ENCODE data around the gene SLC66A3. TPM values are rescaled to one million over a fixed set of nuclear protein-coding genes. Genes with fewer than 3 reads are reported as not detected.

SLC66A3 gene
- total RNA-seq, 2 donors from 2014 or later = 7.7 to 13.2 TPM

DNA sequence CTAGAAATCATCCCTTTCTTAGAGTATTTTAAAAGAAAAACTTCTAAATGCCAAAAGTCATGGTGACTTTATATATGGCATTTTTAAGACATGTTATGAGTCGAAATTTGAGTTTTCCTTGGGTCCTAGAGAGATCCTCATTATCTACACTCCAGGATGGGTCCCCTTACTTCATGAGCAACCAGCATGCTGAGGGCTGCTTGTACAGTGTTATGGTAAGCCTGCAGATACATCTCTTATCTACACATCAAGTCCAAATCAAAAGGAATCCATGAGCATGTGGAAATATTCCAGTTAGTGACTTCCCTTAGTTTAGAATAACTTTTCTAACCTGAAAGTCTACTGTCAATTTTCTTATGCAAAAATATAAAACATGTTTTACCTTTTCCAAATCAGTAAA is 58.7 kb downstream of the SLC66A3 start:
- no peaks in the 10 kb centered on the region for H3K36me3 ChIP-seq
- no peak overlapping the region for H3K9ac ChIP-seq (ENCODE audit: low read depth in 2 of 2, low read length in 2 of 2)
- no peaks in the 10 kb centered on the region for H3K27me3 ChIP-seq
- intact Hi-C loops (cut with DNase I) = loop anchor here (10.0 kb wide), 1 partner anchor 79 kb away; a partner anchor contains a TSS
- no peak for DNase-seq
- H3K9me3 ChIP-seq = no peaks in the 10 kb centered on the region
- TF ChIP-seq, protein P1, sequence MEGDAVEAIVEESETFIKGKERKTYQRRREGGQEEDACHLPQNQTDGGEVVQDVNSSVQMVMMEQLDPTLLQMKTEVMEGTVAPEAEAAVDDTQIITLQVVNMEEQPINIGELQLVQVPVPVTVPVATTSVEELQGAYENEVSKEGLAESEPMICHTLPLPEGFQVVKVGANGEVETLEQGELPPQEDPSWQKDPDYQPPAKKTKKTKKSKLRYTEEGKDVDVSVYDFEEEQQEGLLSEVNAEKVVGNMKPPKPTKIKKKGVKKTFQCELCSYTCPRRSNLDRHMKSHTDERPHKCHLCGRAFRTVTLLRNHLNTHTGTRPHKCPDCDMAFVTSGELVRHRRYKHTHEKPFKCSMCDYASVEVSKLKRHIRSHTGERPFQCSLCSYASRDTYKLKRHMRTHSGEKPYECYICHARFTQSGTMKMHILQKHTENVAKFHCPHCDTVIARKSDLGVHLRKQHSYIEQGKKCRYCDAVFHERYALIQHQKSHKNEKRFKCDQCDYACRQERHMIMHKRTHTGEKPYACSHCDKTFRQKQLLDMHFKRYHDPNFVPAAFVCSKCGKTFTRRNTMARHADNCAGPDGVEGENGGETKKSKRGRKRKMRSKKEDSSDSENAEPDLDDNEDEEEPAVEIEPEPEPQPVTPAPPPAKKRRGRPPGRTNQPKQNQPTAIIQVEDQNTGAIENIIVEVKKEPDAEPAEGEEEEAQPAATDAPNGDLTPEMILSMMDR (IDR thresholded peaks at IDR 0.05) = no peak
- H3K4me3 ChIP-seq = no peak overlapping the region
- no peaks in the 10 kb centered on the region for H3K4me1 ChIP-seq
- H3K27ac ChIP-seq = no peak overlapping the region

GRCh38 chr2:11214770-11215169 is 59.5 kb downstream of the SLC66A3 start:
- Histone ChIP-seq H3K27ac (no peak overlapping the region), H3K4me1 (no peaks in the 10 kb centered on the region), H3K9me3 (no peaks in the 10 kb centered on the region), H3K4me3 (no peak overlapping the region), H3K27me3 (no peaks in the 10 kb centered on the region), H3K9ac (ENCODE audit: low read depth in 2 of 2, low read length in 2 of 2) (no peak overlapping the region), H3K36me3 (no peaks in the 10 kb centered on the region)
- DNase-seq = no peak
- TF ChIP-seq, protein P1 (IDR thresholded peaks at IDR 0.05) = no peak
- intact Hi-C loops (cut with DNase I) = loop anchor here (10.0 kb wide), 1 partner anchor 80 kb away; a partner anchor contains a TSS

- no peaks in the 10 kb centered on the region for H3K4me1 ChIP-seq
- H3K27me3 ChIP-seq = no peaks in the 10 kb centered on the region
- H3K27ac ChIP-seq = no peak overlapping the region
- TF ChIP-seq, protein P1 (IDR thresholded peaks at IDR 0.05) = no peak
- intact Hi-C loops (cut with DNase I) = loop anchor here (10.0 kb wide), 1 partner anchor 81 kb away; a partner anchor contains a TSS
- DNase-seq = no peak
- H3K4me3 ChIP-seq = no peak overlapping the region
- H3K9ac ChIP-seq (ENCODE audit: low read depth in 2 of 2, low read length in 2 of 2) = no peak overlapping the region
- no peaks in the 10 kb centered on the region for H3K36me3 ChIP-seq
- no peaks in the 10 kb centered on the region for H3K9me3 ChIP-seq
These were observed 60.1 kb downstream of the SLC66A3 start for GRCh38 chr2:11215407-11215806.

DNA sequence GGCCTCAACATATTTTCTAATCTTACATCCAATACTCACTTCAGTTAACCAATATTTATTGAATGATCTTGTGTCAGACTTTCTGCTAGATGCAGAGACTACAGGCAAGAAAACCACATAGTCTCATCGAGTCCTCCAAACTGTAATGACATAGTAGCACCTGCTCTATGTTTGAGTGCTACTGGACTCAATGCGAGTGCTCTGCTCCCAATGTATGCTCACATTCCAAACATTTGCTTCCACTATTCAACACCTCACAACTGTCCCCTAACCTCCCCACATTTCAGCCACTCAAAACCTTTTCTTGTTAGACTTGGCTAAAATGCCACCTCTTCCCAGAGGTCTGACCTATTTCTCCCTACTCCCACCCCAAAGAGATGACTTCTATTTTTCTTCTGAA is 65.2 kb downstream of the SLC66A3 start:
- no peaks in the 10 kb centered on the region for H3K36me3 ChIP-seq
- no peaks in the 10 kb centered on the region for H3K4me1 ChIP-seq
- H3K27ac ChIP-seq = no peak overlapping the region
- no peak for DNase-seq
- H3K9ac ChIP-seq (ENCODE audit: low read depth in 2 of 2, low read length in 2 of 2) = no peak overlapping the region
- no peaks in the 10 kb centered on the region for H3K9me3 ChIP-seq
- no peak overlapping the region for H3K4me3 ChIP-seq
- H3K27me3 ChIP-seq = no peaks in the 10 kb centered on the region
- TF ChIP-seq, protein P1 (IDR thresholded peaks at IDR 0.05) = no peak
- intact Hi-C loops (cut with DNase I) = no loop called here

GRCh38 chr2:11222845-11223244 is 67.6 kb downstream of the SLC66A3 start:
- no peak overlapping the region for H3K9ac ChIP-seq (ENCODE audit: low read depth in 2 of 2, low read length in 2 of 2)
- no peak overlapping the region for H3K4me3 ChIP-seq
- H3K27ac ChIP-seq = no peak overlapping the region
- intact Hi-C loops (cut with DNase I) = no loop called here
- H3K27me3 ChIP-seq = no peaks in the 10 kb centered on the region
- H3K36me3 ChIP-seq = no peaks in the 10 kb centered on the region
- H3K9me3 ChIP-seq = no peaks in the 10 kb centered on the region
- no peak for DNase-seq
- TF ChIP-seq, protein P1 (IDR thresholded peaks at IDR 0.05) = no peak
- no peaks in the 10 kb centered on the region for H3K4me1 ChIP-seq
